A673 (cell line): ENCODE data around the gene RIC8B. TPM values are rescaled to one million over a fixed set of nuclear protein-coding genes. Genes with fewer than 3 reads are reported as not detected.

ENCODE experiments used
- BruUV-seq: library from RNA; stranded (reverse); fragments of 400-500 nt; replicated peaks from 2 replicates; lab custom pipeline; 2021; lab: Mats Ljungman, UMichigan
- CTCF ChIA-PET: fragments of 300-600 bp; sonication (Branson Sonifier 250); formaldehyde crosslinking; loops from one replicate; lab custom pipeline; 2022; ENCODE audit warnings: antibody characterized with exemption; lab: Charles Lee
- POLR2A ChIA-PET: fragments of 300-600 bp; sonication (Branson Sonifier 250); formaldehyde crosslinking; loops from one replicate; lab custom pipeline; 2022; ENCODE audit warnings: antibody characterized with exemption; ENCODE audit not compliant: low non-redundant PET; lab: Charles Lee
- DNase-seq: peaks from one replicate; pipeline ENCODE4 v3.0.0-alpha.2; 2015; ENCODE audit warnings: low spot score
- H3K27ac ChIP-seq: fragments of 200-600 bp; sonication (generic); 2 replicates; pipeline ENCODE4 v1.5.1; 2016; ENCODE audit warnings: mixed run types, low read depth, mild to moderate bottlenecking, mixed read lengths, antibody characterized with exemption, low read length; ENCODE audit not compliant: poor library complexity, severe bottlenecking
- H3K27me3 ChIP-seq: fragments of 200-600 bp; sonication (generic); replicated peaks from 2 replicates; pipeline ENCODE4 v1.6.1; 2017; ENCODE audit warnings: mixed run types, low read depth, mild to moderate bottlenecking, mixed read lengths, antibody characterized with exemption, low read length; ENCODE audit not compliant: insufficient read depth, poor library complexity
- H3K36me3 ChIP-seq: fragments of 200-600 bp; sonication (generic); 2 replicates; pipeline ENCODE4 v1.6.1; 2016; ENCODE audit warnings: mixed run types, mild to moderate bottlenecking, mixed read lengths, antibody characterized with exemption, low read length; ENCODE audit not compliant: insufficient read depth, poor library complexity, severe bottlenecking
- H3K4me1 ChIP-seq: fragments of 200-600 bp; sonication (generic); 2 replicates; pipeline ENCODE4 v1.6.1; 2017; ENCODE audit warnings: mixed run types, mild to moderate bottlenecking, mixed read lengths, antibody characterized with exemption, low read length; ENCODE audit not compliant: insufficient read depth, poor library complexity, severe bottlenecking
- H3K4me3 ChIP-seq: fragments of 200-600 bp; sonication (generic); 2 replicates; pipeline ENCODE4 v1.5.1; 2016; ENCODE audit warnings: low read depth, mixed run types, mild to moderate bottlenecking, mixed read lengths, low read length; ENCODE audit not compliant: poor library complexity, severe bottlenecking
- H3K9me3 ChIP-seq: fragments of 200-600 bp; sonication (generic); 2 replicates; pipeline ENCODE4 v1.6.1; 2016; ENCODE audit warnings: mixed run types, low read depth, mild to moderate bottlenecking, mixed read lengths, antibody characterized with exemption, low read length; ENCODE audit not compliant: poor library complexity, severe bottlenecking
- EZH2 ChIP-seq: fragments of 200-600 bp; sonication (generic); IDR thresholded peaks from 2 replicates; pipeline ENCODE4 v1.6.1; 2017; ENCODE audit warnings: borderline replicate concordance, low read depth, mild to moderate bottlenecking, mixed read lengths, antibody characterized with exemption, low read length; ENCODE audit not compliant: poor library complexity, severe bottlenecking
- intact Hi-C: fragments of 100-400 bp; cut with micrococcal nuclease; formaldehyde crosslinking; loops from one replicate; pipeline ENCODE4 v1.10.0; 2022; ENCODE audit not compliant: unreplicated experiment
- total RNA-seq: library from RNA; stranded (reverse); gene quantifications from 2 replicates; pipeline ENCODE4 v1.2.3, GENCODE V29; 2021
- TF ChIP-seq, protein P1 (sequence below): fragments of 300-800, 200-600 bp; sonication (generic); conservative IDR thresholded peaks from 2 replicates; pipeline ENCODE4 v1.5.1; 2017; ENCODE audit warnings: low read depth, mild to moderate bottlenecking, antibody characterized with exemption, low read length, moderate library complexity, mixed read lengths

The RIC8B gene
- total RNA-seq, 1 experiment from 2014 or later: 21.3 TPM

GRCh38 chr12:106782619-106783018, 8.1 kb downstream of the RIC8B start:
- H3K9me3 ChIP-seq: no peaks in the 10 kb centered on the region
- ChIA-PET CTCF (no interaction called here), POLR2A (no interaction called here)
- intact Hi-C loops: no loop called here
- H3K36me3 ChIP-seq: no peaks in the 10 kb centered on the region
- no peak overlapping the region for H3K4me3 ChIP-seq
- no peaks in the 10 kb centered on the region for H3K27me3 ChIP-seq
- peaks cover 3% of the 10 kb centered on the region for H3K4me1 ChIP-seq
- DNase-seq: no peak
- TF ChIP-seq, protein P1, sequence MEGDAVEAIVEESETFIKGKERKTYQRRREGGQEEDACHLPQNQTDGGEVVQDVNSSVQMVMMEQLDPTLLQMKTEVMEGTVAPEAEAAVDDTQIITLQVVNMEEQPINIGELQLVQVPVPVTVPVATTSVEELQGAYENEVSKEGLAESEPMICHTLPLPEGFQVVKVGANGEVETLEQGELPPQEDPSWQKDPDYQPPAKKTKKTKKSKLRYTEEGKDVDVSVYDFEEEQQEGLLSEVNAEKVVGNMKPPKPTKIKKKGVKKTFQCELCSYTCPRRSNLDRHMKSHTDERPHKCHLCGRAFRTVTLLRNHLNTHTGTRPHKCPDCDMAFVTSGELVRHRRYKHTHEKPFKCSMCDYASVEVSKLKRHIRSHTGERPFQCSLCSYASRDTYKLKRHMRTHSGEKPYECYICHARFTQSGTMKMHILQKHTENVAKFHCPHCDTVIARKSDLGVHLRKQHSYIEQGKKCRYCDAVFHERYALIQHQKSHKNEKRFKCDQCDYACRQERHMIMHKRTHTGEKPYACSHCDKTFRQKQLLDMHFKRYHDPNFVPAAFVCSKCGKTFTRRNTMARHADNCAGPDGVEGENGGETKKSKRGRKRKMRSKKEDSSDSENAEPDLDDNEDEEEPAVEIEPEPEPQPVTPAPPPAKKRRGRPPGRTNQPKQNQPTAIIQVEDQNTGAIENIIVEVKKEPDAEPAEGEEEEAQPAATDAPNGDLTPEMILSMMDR: no peak
- no peak for TF ChIP-seq EZH2
- BruUV-seq: no TSS peak
- H3K27ac ChIP-seq: no peak overlapping the region

- CTCF ChIA-PET: no interaction called here
- Histone ChIP-seq H3K4me3 (no peak overlapping the region), H3K4me1 (peaks cover 3% of the 10 kb centered on the region), H3K9me3 (no peaks in the 10 kb centered on the region), H3K27me3 (no peaks in the 10 kb centered on the region), H3K27ac (no peak overlapping the region), H3K36me3 (no peaks in the 10 kb centered on the region)
- POLR2A ChIA-PET: no interaction called here
- no peak for TF ChIP-seq EZH2
- TF ChIP-seq, protein P1: no peak
- intact Hi-C loops: no loop called here
- DNase-seq: no peak
- no TSS peak for BruUV-seq
These were observed 9.0 kb downstream of the RIC8B start for GRCh38 chr12:106783515-106783914.

- ChIA-PET POLR2A (no interaction called here), CTCF (no interaction called here)
- intact Hi-C loops: no loop called here
- H3K27me3 ChIP-seq: no peaks in the 10 kb centered on the region
- H3K4me1 ChIP-seq: no peaks in the 10 kb centered on the region
- H3K36me3 ChIP-seq: peaks cover 7% of the 10 kb centered on the region
- H3K4me3 ChIP-seq: no peak overlapping the region
- TF ChIP-seq, protein P1: no peak
- TF ChIP-seq EZH2: no peak
- no peak overlapping the region for H3K27ac ChIP-seq
- DNase-seq: no peak
- H3K9me3 ChIP-seq: no peaks in the 10 kb centered on the region
- no TSS peak for BruUV-seq
These were observed 15.5 kb downstream of the RIC8B start for GRCh38 chr12:106790020-106790419.
